ENCODE data around the gene OTOA. TPM values are rescaled to one million over a fixed set of nuclear protein-coding genes. Genes with fewer than 3 reads are reported as not detected.

OTOA gene
- total RNA-seq, 1 experiment from 2014 or later, result 0.11 TPM

DNA sequence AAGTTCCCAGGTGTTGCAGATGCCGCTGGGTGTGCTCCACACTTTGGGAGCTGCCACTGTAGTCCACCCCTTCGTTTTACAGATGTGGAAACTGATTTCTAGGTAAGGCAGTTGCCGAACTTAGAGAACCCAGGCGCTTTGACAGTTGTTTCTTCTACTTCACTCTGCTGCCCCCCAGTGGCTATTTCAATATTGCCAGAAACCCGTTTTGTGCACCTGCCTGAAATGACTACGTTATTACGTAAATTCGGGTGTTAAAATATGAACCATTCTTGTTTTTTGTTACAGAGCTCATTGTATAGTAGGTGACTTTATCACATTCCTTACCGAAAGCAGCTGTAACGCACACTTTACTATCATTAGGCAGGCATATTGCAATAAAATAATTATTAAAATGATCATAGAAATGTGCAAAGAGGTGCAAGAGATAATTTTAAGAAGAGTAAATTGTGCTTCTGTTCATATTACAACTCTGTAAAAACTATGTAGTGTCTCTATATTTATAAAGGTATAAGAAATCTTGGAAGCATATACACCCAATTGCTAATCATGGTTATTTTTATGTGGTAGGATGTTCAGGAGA, 44.9 kb downstream of the OTOA start:
- Histone ChIP-seq H3K27me3 (ENCODE audit: insufficient read depth, low read length) (no peaks in the 10 kb centered on the region), H3T11ph (ENCODE audit: low read length) (no peak overlapping the region), H2BK15ac (ENCODE audit: low read depth, low read length) (no peak overlapping the region), H2AFZ (ENCODE audit: low read length) (no peak overlapping the region), H3K9me3 (ENCODE audit: control insufficient read depth, low read depth, low read length) (no peaks in the 10 kb centered on the region), H3K79me1 (ENCODE audit: insufficient read depth, low read depth, low read length, poor library complexity, severe bottlenecking) (no peaks in the 10 kb centered on the region), H3K27ac (ENCODE audit: insufficient read length, low read depth, low read length) (no peak overlapping the region), H3K23me2 (ENCODE audit: insufficient read length, low read depth, low read length, poor library complexity, severe bottlenecking) (no peaks in the 10 kb centered on the region), H2BK120ac (ENCODE audit: low read depth, low read length, poor library complexity, severe bottlenecking) (no peak overlapping the region), H3K18ac (ENCODE audit: insufficient read length, low read depth, low read length) (no peak overlapping the region), H4K5ac (ENCODE audit: insufficient read length, low read depth, low read length) (no peak overlapping the region), H3K4ac (ENCODE audit: low read depth, low read length) (no peak overlapping the region), H2BK20ac (ENCODE audit: low read depth, low read length, poor library complexity, severe bottlenecking) (no peak overlapping the region), H4K91ac (ENCODE audit: insufficient read length, low read depth, low read length) (no peak overlapping the region), H3K56ac (ENCODE audit: insufficient read length, low read depth, low read length) (no peak overlapping the region), H3K4me1 (ENCODE audit: insufficient read depth, low read length) (no peaks in the 10 kb centered on the region), H3K9ac (ENCODE audit: extremely low read depth, insufficient read length, low read length) (no peak overlapping the region), H3K14ac (ENCODE audit: insufficient read depth, low read length) (no peak overlapping the region), H2AK5ac (ENCODE audit: insufficient read length, low read length) (no peak overlapping the region), H2BK12ac (ENCODE audit: insufficient read length, low read depth, low read length) (no peak overlapping the region), H3K79me2 (ENCODE audit: insufficient read depth, low read length) (no peaks in the 10 kb centered on the region), H4K20me1 (ENCODE audit: control insufficient read depth, insufficient read depth, insufficient read length) (no peaks in the 10 kb centered on the region), H2BK5ac (ENCODE audit: insufficient read length, low read length) (no peak overlapping the region), H3K4me2 (ENCODE audit: insufficient read depth, insufficient read length, low read length) (no peak overlapping the region), H4K8ac (replicated peaks; ENCODE audit: insufficient read length, low read depth, low read length) (no peak overlapping the region), H3K23ac (ENCODE audit: insufficient read length, low read depth, low read length) (no peak overlapping the region)
- peaks cover 2% of the 10 kb centered on the region; the same call in 1 of the 2 replicates for H3K27me3 Mint-ChIP-seq (ENCODE audit: low read depth)
- DNase-seq, result peak; percentile 56
- no peaks in the 10 kb centered on the region for H3K36me3 Mint-ChIP-seq (ENCODE audit: insufficient read depth in 1 of 3, low read depth in 3 of 3)
- peaks cover 0 to 6% of the 10 kb centered on the region in 2 experiments; a peak in 2 of 4 replicates for H3K4me1 Mint-ChIP-seq
- H3K9me3 Mint-ChIP-seq, result no peaks in the 10 kb centered on the region; a peak in 2 of 5 replicates
- H3K4me3 Mint-ChIP-seq, result no peak overlapping the region
- H3K27ac Mint-ChIP-seq, result no peak overlapping the region
- WGBS (ENCODE audit: extremely low coverage, insufficient read length, low lambda C conversion rate), result no CpG with 5 or more reads among the region's 10 CpGs
- TF ChIP-seq CTCF (conservative IDR thresholded peaks at IDR 0.05), result peak; percentile 88

All from H9 (cell line).